ENCODE measurements around the gene PRRG1. TPM values are rescaled to one million over a fixed set of nuclear protein-coding genes. Genes with fewer than 3 reads are reported as not detected.
"Not testable (repeated sequence)": the region's sequence is repeated elsewhere in the genome, so short reads cannot be mapped to it uniquely, and the experiment has no call there.

Gene PRRG1
- 10 to 100 TPM in 11 of 12 donors, not detected in 1; 13.8 to 23.9 (median 17.1) TPM for polyA plus RNA-seq (ENCODE audit: insufficient read length in 12 of 12)
- long read RNA-seq, donor 1: 0 reads
- long read RNA-seq, donor 2, full-length matches to known transcripts: 6 of 6 reads
- long read RNA-seq, donor 2, partial matches to known transcripts: 0 of 6 reads
- long read RNA-seq, donor 2, other reads (novel, unspliced or antisense): 0 of 6 reads
- long read RNA-seq, donor 3, full-length matches to known transcripts: 3 of 3 reads
- long read RNA-seq, donor 3, partial matches to known transcripts: 0 of 3 reads
- long read RNA-seq, donor 3, other reads (novel, unspliced or antisense): 0 of 3 reads
- long read RNA-seq, donor 4, full-length matches to known transcripts: 3 of 3 reads
- long read RNA-seq, donor 4, partial matches to known transcripts: 0 of 3 reads
- long read RNA-seq, donor 4, other reads (novel, unspliced or antisense): 0 of 3 reads
- long read RNA-seq, donor 5, full-length matches to known transcripts: 11 of 11 reads
- long read RNA-seq, donor 5, partial matches to known transcripts: 0 of 11 reads
- long read RNA-seq, donor 5, other reads (novel, unspliced or antisense): 0 of 11 reads
- long read RNA-seq, donor 6, full-length matches to known transcripts: 2 of 2 reads
- long read RNA-seq, donor 6, partial matches to known transcripts: 0 of 2 reads
- long read RNA-seq, donor 6, other reads (novel, unspliced or antisense): 0 of 2 reads
- long read RNA-seq, donor 7, partial matches to known transcripts: 0 of 1 reads
- long read RNA-seq, donor 7, other reads (novel, unspliced or antisense): 0 of 1 reads
- long read RNA-seq, donor 8, full-length matches to known transcripts: 8 of 8 reads
- long read RNA-seq, donor 8, partial matches to known transcripts: 0 of 8 reads
- long read RNA-seq, donor 8, other reads (novel, unspliced or antisense): 0 of 8 reads
- long read RNA-seq, donor 9, full-length matches to known transcripts: 4 of 4 reads
- long read RNA-seq, donor 9, partial matches to known transcripts: 0 of 4 reads
- long read RNA-seq, donor 9, other reads (novel, unspliced or antisense): 0 of 4 reads
- long read RNA-seq, donor 10, full-length matches to known transcripts: 6 of 11 reads
- long read RNA-seq, donor 10, partial matches to known transcripts: 5 of 11 reads
- long read RNA-seq, donor 10, other reads (novel, unspliced or antisense): 0 of 11 reads
- long read RNA-seq, donor 11, full-length matches to known transcripts: 9 of 9 reads
- long read RNA-seq, donor 11, partial matches to known transcripts: 0 of 9 reads
- long read RNA-seq, donor 11, other reads (novel, unspliced or antisense): 0 of 9 reads

GRCh38 chrX:37349221-37350033 lies at the start of gene PRRG1:
TSS of gene PRRG1 (plus strand) at chrX:37349364. CDS start at chrX:37406250, 56,886 bp downstream.
- DNase-seq: peak; percentile 80

GRCh38 chrX:37302569-37302968 lies 46.6 kb upstream of the PRRG1 start:
- no peak for DNase-seq

- DNase-seq: not testable (repeated sequence)
These were observed 43.9 kb upstream of the PRRG1 start for GRCh38 chrX:37305238-37305637.

GRCh38 chrX:37314531-37314930 lies 34.6 kb upstream of the PRRG1 start:
- DNase-seq: no peak

- no peak for DNase-seq
These were observed 33.5 kb upstream of the PRRG1 start for GRCh38 chrX:37315511-37316248.

GRCh38 chrX:37320541-37321203 lies 28.5 kb upstream of the PRRG1 start:
- no peak for DNase-seq

- DNase-seq: no peak
These were observed 18.5 kb upstream of the PRRG1 start for GRCh38 chrX:37330642-37331041.

GRCh38 chrX:37331546-37331945 lies 17.6 kb upstream of the PRRG1 start:
- no peak for DNase-seq

GRCh38 chrX:37332055-37332454 lies 17.1 kb upstream of the PRRG1 start:
- no peak for DNase-seq

GRCh38 chrX:37332987-37333658 lies 16.0 kb upstream of the PRRG1 start:
- no peak for DNase-seq

- DNase-seq: no peak
These were observed 1.7 kb upstream of the PRRG1 start for GRCh38 chrX:37347420-37347819.

GRCh38 chrX:37348231-37348970 lies 763 bp upstream of the PRRG1 start:
- DNase-seq: no peak

GRCh38 chrX:37348971-37349220 lies 268 bp upstream of the PRRG1 start:
- DNase-seq: no peak

- DNase-seq: peak; percentile 24
These were observed 836 bp downstream of the PRRG1 start for GRCh38 chrX:37350034-37350365.

- no peak for DNase-seq
These were observed 4.5 kb downstream of the PRRG1 start for GRCh38 chrX:37353646-37354045.

- DNase-seq: no peak
These were observed 8.3 kb downstream of the PRRG1 start for GRCh38 chrX:37357436-37357835.

GRCh38 chrX:37361596-37361995 lies 12.4 kb downstream of the PRRG1 start:
- DNase-seq: no peak

GRCh38 chrX:37364666-37365065 lies 15.5 kb downstream of the PRRG1 start:
- no peak for DNase-seq

- no peak for DNase-seq
These were observed 18.8 kb downstream of the PRRG1 start for GRCh38 chrX:37367946-37368345.
